Measurements from ENCODE around the gene SUN2. TPM values are rescaled to one million over a fixed set of nuclear protein-coding genes. Genes with fewer than 3 reads are reported as not detected.

SUN2 gene
- total RNA-seq, 4 donors from 2014 or later, result 417 to 598 (median 449) TPM

- Histone ChIP-seq H3K27me3 (no peaks in the 10 kb centered on the region), H3K36me3 (peaks cover 0 to 19% (median 9%) of the 10 kb centered on the region in 4 donors), H3K4me3 (peak overlapping the region in 3 of 4 donors; percentile 1 to 24 (median 19)), H3K27ac (replicated peaks in 1 of 4) (peak overlapping the region; percentile 96 to 99 (median 98)), H3K9me3 (no peaks in the 10 kb centered on the region), H3K4me1 (peaks cover 49 to 80% (median 65%) of the 10 kb centered on the region in 4 donors)
- WGBS, result 25% methylated on average over 3 of the region's 3 CpGs
- intact Hi-C loops (cut with DNase I), result no loop called here
- no peak for TF ChIP-seq EP300 (IDR thresholded peaks at IDR 0.05)
- peak; percentile 25 to 44 for TF ChIP-seq POLR2AphosphoS5 (IDR thresholded peaks at IDR 0.05)
- DNase-seq (ENCODE audit: extremely low spot score), result no peak
These were observed 59.0 kb downstream of the SUN2 start for GRCh38 chr22:38696606-38697424.

GRCh38 chr22:38694940-38695339 lies 60.9 kb downstream of the SUN2 start:
- no peak for DNase-seq (ENCODE audit: extremely low spot score)
- H3K4me3 ChIP-seq, result no peak overlapping the region
- H3K4me1 ChIP-seq, result peaks cover 48 to 72% (median 58%) of the 10 kb centered on the region in 4 donors
- peaks cover 0 to 37% (median 20%) of the 10 kb centered on the region in 4 donors for H3K36me3 ChIP-seq
- no peaks in the 10 kb centered on the region for H3K27me3 ChIP-seq
- TF ChIP-seq POLR2AphosphoS5 (IDR thresholded peaks at IDR 0.05) (no peak), POLR2A (IDR thresholded peaks at IDR 0.05; ENCODE audit: low read depth) (no peak), CTCF (IDR thresholded peaks at IDR 0.05) (no peak)
- H3K27ac ChIP-seq (replicated peaks in 1 of 4), result peak overlapping the region in 1 of 4 donors; percentile 99
- no peaks in the 10 kb centered on the region for H3K9me3 ChIP-seq
- 76% methylated on average over 3 of the region's 3 CpGs for WGBS
- intact Hi-C loops (cut with DNase I), result no loop called here

DNA sequence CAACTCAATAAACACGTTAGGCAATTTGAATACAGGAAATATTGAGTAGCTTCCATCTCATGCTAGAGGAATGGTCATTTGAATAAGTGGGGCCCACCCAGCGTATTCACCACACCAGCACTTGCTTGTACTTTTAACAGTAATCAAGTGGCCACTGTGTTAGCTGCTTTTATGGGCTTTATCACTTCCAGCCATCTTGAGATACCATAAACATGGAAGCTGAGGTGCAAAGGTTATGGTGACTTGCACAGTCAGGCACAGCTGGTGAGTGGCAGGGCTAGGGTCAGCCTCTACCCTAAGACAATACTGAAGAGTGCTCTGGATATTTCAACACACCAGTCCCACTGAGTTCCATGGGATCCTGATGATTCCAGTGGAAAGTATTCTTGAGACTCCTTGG lies 61.7 kb downstream of the SUN2 start:
- H3K4me1 ChIP-seq, result peaks cover 40 to 63% (median 52%) of the 10 kb centered on the region in 4 donors
- no peaks in the 10 kb centered on the region for H3K27me3 ChIP-seq
- H3K27ac ChIP-seq (replicated peaks in 1 of 4), result no peak overlapping the region
- H3K4me3 ChIP-seq, result no peak overlapping the region
- 83% methylated on average over 2 of the region's 2 CpGs for WGBS
- no peak for DNase-seq (ENCODE audit: extremely low spot score)
- no peak for TF ChIP-seq POLR2A (IDR thresholded peaks at IDR 0.05; ENCODE audit: low read depth)
- TF ChIP-seq CTCF (IDR thresholded peaks at IDR 0.05), result no peak
- no peak for TF ChIP-seq POLR2AphosphoS5 (IDR thresholded peaks at IDR 0.05)
- no peak for TF ChIP-seq EP300 (IDR thresholded peaks at IDR 0.05)
- H3K36me3 ChIP-seq, result peaks cover 4 to 45% (median 26%) of the 10 kb centered on the region in 4 donors
- no peaks in the 10 kb centered on the region for H3K9me3 ChIP-seq
- intact Hi-C loops (cut with DNase I), result no loop called here

- no peak for DNase-seq (ENCODE audit: extremely low spot score)
- WGBS, result 60% methylated on average over 1 of the region's 1 CpG
- peaks cover 41 to 89% (median 70%) of the 10 kb centered on the region in 4 donors for H3K36me3 ChIP-seq
- no peak for TF ChIP-seq CTCF (IDR thresholded peaks at IDR 0.05)
- TF ChIP-seq POLR2AphosphoS5 (IDR thresholded peaks at IDR 0.05), result no peak
- TF ChIP-seq POLR2A (IDR thresholded peaks at IDR 0.05; ENCODE audit: low read depth), result no peak
- no peak for TF ChIP-seq EP300 (IDR thresholded peaks at IDR 0.05)
- H3K27ac ChIP-seq (replicated peaks in 1 of 4), result no peak overlapping the region
- H3K27me3 ChIP-seq, result no peaks in the 10 kb centered on the region
- no peaks in the 10 kb centered on the region for H3K9me3 ChIP-seq
- intact Hi-C loops (cut with DNase I), result no loop called here
- peaks cover 0 to 19% (median 11%) of the 10 kb centered on the region in 4 donors for H3K4me1 ChIP-seq
- no peak overlapping the region for H3K4me3 ChIP-seq
These were observed 66.1 kb downstream of the SUN2 start for GRCh38 chr22:38689651-38690050.

DNA sequence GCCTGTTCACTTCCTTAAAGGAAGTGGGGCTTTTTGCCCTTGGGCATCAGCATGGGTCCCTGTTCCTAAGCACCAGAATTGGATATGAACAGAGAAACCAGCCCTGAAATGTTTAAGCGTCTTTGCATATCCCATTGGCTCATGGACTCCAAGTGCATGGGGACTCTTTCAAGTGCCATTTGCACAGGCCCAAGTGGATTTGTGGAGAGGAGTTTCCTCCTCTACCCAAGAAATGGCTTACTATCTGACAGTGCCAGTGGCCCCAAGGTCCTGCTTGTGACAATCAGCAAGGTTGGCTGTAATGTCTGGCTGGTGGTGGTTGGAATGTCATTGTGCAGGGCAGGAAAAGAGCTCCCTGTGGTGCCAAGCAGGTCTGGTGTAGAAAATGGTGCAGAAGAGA lies 70.0 kb downstream of the SUN2 start:
- intact Hi-C loops (cut with DNase I), result no loop called here
- H3K27ac ChIP-seq (replicated peaks in 1 of 4), result no peak overlapping the region
- no peak for TF ChIP-seq POLR2A (IDR thresholded peaks at IDR 0.05; ENCODE audit: low read depth)
- no peak for TF ChIP-seq CTCF (IDR thresholded peaks at IDR 0.05)
- no peak for TF ChIP-seq EP300 (IDR thresholded peaks at IDR 0.05)
- no peak for TF ChIP-seq POLR2AphosphoS5 (IDR thresholded peaks at IDR 0.05)
- H3K36me3 ChIP-seq, result peaks cover 53 to 77% (median 69%) of the 10 kb centered on the region in 4 donors
- no peak overlapping the region for H3K4me3 ChIP-seq
- peaks cover 18 to 22% (median 20%) of the 10 kb centered on the region in 4 donors for H3K4me1 ChIP-seq
- no peak for DNase-seq (ENCODE audit: extremely low spot score)
- no peaks in the 10 kb centered on the region for H3K9me3 ChIP-seq
- no peaks in the 10 kb centered on the region for H3K27me3 ChIP-seq
- 100% methylated on average over 1 of the region's 1 CpG for WGBS
